Renal cortex interstitium (tissue), 11 donors: ENCODE measurements around the gene TRIM65. TPM values are rescaled to one million over a fixed set of nuclear protein-coding genes. Genes with fewer than 3 reads are reported as not detected.

ENCODE experiments used
- DNase-seq, 11 donors: peaks; one replicate each; pipeline ENCODE4 v3.0.0-alpha.2; 2013; ENCODE audit warnings: low read depth in 9 of 11, low spot score in 4 of 11; ENCODE audit errors: extremely low read depth in 1 of 11
- polyA plus RNA-seq, 3 donors: library from polyadenylated mRNA; unstranded; fragments of 120-200 nt; gene quantifications; one replicate each; pipeline ENCODE4 v1.2.1, GENCODE V29; 2013; ENCODE audit not compliant: insufficient read length in 3 of 3

TRIM65 gene
- polyA plus RNA-seq, 3 donors = 11.2 to 18.4 (median 15.5) TPM

- DNase-seq = no peak
Observed at GRCh38 chr17:75921596-75921995, 24.8 kb upstream of the TRIM65 start.

DNA sequence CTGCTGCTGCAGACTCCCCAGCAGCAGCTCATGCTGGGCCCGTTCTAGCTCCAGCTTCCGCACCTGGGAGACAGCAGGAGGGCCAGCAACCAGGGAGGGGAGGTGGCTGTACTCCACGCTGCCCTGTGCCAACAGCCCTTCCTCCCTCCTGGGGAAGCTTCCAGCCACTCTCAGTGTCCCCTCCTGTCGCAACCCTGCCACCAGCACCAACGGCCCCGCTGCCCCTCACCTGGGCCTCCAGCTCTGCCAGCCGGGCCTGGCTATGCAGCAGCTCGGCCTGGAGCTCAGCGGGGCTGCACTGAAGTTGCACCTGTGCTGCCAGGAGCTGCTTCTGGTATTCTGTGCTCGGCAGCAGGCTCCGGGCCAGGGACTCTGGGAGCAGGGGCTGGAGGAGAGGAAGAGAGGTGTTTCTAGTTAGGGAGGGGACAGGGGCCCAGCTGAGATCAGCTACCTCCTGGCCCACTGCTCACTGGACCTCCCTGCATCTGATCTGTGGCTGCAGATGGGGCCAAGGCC is 23.4 kb upstream of the TRIM65 start:
- DNase-seq = no peak

DNA sequence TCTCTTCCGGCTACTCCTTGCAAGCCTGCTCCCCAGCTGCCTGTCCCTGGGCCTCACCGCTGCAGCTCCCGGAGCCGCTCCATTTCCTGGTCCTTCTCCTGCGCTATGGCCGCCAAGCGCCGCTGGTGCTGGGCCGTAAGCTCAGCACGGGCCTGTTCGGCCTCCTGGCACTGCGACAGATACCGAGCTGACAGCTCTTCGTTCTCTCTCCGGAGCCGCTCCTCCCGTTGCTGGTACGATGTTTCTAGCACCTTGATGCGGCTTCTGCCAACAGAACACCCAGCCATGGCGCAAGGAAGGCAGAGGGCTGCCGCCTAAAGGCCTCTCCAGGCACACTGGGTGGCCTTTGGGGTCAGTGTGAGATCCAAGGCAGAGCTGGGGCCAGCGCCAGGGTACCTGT is 22.9 kb upstream of the TRIM65 start:
- DNase-seq = no peak

DNA sequence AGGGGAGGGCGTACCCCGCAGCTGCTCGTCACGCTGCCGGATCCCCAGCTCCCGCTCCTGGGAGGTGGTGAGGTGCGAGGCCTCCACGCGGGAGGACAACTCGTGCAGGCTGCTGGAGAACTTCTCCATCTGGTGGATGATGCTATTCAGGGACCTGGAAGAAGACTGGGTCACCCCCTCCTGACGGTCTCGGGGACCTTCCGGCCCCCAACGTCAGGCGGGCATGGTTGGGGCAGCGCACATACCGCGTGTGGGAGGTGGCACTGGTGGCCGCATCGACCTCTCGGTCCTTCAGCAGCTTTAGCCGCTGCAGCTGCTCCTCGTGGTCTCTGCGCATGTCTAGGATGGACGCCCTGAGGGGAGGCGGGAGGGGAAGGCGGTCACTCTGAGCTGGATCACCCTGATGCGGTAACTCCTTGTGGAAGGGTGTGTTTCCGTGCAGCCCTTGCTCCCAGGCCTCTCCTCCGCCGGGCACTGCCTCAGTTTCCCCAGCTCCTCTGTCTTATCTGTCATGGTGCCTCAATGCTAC is 21.2 kb upstream of the TRIM65 start:
- DNase-seq = no peak

- DNase-seq = no peak
Observed at GRCh38 chr17:75917141-75917916, 20.6 kb upstream of the TRIM65 start.

DNA sequence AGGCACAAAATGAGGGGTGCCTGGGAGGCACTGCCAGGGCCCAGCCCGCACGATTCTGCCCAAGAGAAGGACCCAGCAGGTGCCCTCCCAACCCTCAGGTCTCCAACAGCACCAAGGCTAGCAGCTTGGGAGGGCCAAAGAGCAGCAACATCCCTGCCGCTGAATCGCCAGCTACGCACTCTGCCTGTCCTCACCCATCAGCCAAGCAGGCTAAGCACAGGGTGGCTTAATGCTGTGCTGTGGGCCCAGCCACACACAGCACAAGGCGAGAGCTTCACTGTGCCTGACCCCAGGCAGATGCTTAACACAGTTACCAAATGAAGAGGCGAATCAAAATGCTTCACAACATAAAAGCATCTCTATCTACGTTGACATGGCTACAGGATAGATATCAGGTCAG is 18.5 kb upstream of the TRIM65 start:
- DNase-seq = no peak

GRCh38 chr17:75914643-75915267 is 18.0 kb upstream of the TRIM65 start:
- DNase-seq = no peak

GRCh38 chr17:75913537-75914210 is 16.9 kb upstream of the TRIM65 start:
- DNase-seq = no peak

DNA sequence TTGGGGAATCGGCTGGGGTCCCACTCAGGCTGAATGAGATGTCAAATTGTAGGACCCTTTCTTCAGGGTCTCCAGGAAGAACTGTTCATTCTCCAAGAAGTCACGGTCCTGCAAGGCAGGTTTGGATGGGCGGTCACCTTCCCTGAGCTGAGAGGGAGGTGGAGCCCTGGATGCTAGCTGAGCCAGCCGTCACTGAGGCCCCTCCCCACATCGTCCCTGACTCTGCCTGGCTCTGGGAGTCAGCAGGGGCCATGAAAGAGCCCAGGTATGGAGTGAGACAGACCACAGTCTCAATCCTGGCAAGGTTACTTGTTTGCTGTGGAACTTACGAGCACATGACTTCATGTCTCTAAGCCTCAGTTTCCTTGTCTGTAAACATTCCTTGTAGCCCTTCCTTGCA is 13.9 kb upstream of the TRIM65 start:
- DNase-seq = no peak

- DNase-seq = no peak
Observed at GRCh38 chr17:75909812-75910274, 13.1 kb upstream of the TRIM65 start.

DNA sequence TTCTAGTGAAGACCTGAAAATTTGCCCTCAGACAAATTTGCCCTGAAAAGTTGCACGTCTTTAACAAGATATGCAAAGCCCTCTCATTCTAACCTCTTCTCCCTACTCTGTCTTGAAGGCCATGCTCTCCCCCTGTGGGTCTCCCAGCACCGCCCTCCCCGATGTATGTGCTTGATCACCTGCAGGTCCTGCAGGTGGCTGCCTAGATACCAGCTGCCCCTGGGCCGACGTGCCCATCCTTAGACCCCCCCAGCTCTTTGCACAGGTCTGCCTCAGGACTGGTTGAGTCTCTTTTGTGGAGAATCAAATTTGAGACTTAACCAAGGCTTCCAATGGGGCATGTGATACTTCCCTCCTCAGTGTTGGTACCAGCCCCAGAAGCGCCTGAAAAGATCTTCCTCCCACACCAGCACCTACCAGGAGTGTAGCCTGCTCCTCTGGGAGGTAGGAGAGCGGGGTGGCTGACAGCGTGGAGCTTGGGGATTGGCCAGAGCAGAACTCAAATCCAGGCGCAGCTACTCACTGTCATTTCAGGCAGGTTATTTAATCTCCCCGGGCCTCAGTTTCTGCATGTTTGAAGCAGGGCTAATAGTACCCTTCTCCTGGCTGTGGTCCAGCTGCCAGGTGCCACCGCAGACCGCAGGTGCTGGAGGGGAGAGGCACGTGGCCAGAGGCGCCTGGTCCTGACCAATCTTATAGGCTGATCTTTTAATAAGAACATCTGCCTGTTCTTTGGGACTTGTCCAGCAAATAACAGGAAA is 12.5 kb upstream of the TRIM65 start:
- no peak for DNase-seq

GRCh38 chr17:75908201-75908600 is 11.4 kb upstream of the TRIM65 start:
- no peak for DNase-seq

DNA sequence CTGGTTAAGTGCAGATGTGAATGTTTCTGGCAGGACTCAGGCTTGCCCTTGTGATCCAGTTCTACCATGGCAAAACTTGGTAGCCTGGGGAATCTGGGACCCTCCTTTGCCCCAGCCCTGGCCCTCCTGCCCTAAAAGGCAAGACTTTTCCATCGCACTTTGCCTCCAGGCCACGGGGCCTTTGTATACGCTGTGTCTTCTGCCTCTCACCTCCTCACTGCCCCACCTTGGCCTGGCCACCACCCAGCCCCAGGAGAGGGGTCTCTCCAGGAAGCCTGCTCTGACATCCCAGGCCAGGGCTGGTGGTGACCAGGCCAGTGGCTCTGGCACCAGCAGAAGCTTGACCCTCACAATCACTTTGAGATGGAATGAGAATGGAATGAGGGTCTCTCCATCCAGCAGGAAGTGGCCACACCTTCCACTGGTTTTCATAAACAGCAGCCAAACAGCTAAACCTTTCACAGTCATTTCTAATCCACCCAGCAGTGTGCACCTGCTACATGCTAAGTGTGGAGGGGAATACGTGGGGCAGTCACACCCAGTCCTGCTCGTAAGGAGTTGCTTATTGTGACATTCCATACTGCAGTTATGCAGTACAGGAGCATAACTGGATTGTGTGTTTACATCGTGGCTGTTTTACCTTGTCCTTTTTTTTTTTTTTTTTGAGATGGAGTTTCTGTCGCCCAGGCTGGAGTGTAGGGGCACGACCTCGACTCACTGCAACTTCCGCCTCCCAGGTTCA is 9.6 kb upstream of the TRIM65 start:
- DNase-seq = no peak

DNA sequence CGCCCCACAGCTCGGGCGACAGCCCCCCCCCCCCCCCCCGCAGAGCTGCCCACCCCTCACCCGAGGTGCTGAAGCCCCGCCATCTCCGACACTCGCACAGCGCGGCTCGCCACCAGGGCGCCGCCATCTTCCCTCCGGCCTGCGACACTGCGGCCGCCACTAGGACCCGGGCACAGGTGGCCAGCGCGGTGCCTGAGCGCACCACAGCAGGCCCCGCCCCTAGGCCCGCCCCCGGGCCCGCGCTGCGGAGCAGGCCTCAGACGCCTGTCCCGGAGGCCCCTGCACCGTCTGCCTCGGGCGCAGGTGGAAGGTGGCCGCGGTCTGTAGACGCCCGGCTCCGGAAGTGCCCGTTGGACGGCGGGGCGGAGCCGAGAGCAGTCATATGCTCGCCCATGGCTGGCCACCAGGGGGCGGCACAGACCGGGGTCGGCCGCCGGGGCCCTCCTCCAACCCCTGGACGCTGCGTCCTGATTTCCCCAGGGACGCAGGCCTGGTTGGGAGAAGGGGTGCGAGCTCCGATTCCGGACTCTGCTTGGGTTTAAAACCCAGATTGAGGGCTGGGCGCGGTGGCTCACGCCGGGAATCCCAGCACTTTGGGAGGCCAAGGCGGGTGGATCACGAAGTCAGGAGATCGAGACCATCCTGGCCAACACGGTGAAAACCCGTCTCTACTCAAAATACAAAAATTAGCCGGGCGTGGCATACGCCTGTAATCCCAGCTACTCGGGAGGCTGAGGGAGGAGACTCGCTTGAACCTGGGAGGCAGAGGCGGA is 8.2 kb upstream of the TRIM65 start, which contains the start of gene MRPL38:
Gene MRPL38 (minus strand): TSS at position 136 of the 773 bp plus-strand sequence. CDS start 9 bp downstream, at position 127.
- DNase-seq = peak; percentile 74 to 93 (median 89)

GRCh38 chr17:75902406-75902805 is 5.7 kb upstream of the TRIM65 start:
- DNase-seq = no peak

DNA sequence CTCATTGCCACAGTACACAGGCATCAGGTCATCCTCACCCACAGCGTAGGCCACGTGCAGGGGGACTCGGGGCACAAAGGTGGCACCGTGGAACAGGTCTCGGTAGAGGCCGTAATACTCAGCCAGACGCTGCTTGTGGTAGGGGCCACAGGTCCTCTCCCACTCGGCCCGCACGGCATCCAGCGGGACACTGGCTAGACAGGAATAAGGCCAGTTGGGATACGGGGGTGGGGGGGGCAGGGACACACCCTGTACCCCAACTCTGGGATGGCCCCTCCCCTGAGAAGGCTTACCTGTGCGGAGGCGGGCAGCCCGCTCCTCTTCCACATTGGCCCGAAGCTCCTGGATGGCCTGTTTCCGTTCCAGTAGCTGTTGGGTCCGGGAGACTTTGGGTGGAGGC is 5.0 kb upstream of the TRIM65 start:
- DNase-seq = no peak

- DNase-seq = no peak
Observed at GRCh38 chr17:75900691-75901533, 4.2 kb upstream of the TRIM65 start.
